GM13977 (cell line): ENCODE data around the gene GAS2L1.
A peak's percentile ranks its signal among the peaks of the same experiment; 100 is the strongest.

ENCODE experiments used
- DNase-seq: peaks from one replicate; pipeline ENCODE4 v3.0.0; 2012; ENCODE audit warnings: low spot score
- CTCF ChIP-seq: IDR thresholded peaks from 2 replicates; pipeline ENCODE4 v1.5.1; 2012; ENCODE audit warnings: mild to moderate bottlenecking, control low read depth; ENCODE audit not compliant: insufficient read depth; ENCODE audit errors: extremely low read depth, missing control alignments
- in situ Hi-C: fragments of 300-500 bp; cut with MboI; formaldehyde crosslinking; loops from one replicate; pipeline ENCODE4 v1.12.0; 2022; ENCODE audit warnings: low sequenced_read_pairs, low pct_unique_long_range_greater_than_20kb, mixed read lengths, inconsistent platforms; ENCODE audit not compliant: unreplicated experiment

GAS2L1 gene

GRCh38 chr22:29317827-29318454 is 11.5 kb downstream of the GAS2L1 start:
- no peak for TF ChIP-seq CTCF
- in situ Hi-C loops, result no loop called here
- DNase-seq, result no peak

GRCh38 chr22:29319072-29319471 is 12.6 kb downstream of the GAS2L1 start:
- no peak for DNase-seq
- no peak for TF ChIP-seq CTCF
- in situ Hi-C loops, result no loop called here

GRCh38 chr22:29320546-29320945 is 14.1 kb downstream of the GAS2L1 start:
- no peak for DNase-seq
- in situ Hi-C loops, result no loop called here

GRCh38 chr22:29323641-29324040 is 17.2 kb downstream of the GAS2L1 start:
- DNase-seq, result no peak
- no peak for TF ChIP-seq CTCF
- in situ Hi-C loops, result no loop called here

More at GRCh38 chr22:29320546-29320945, 14.1 kb downstream of the GAS2L1 start:
- peak; percentile 12 for TF ChIP-seq CTCF

- in situ Hi-C loops, result no loop called here
- DNase-seq, result no peak
- no peak for TF ChIP-seq CTCF
Measured at GRCh38 chr22:29325356-29325755, 18.9 kb downstream of the GAS2L1 start.

GRCh38 chr22:29325785-29326315 is 19.4 kb downstream of the GAS2L1 start:
- in situ Hi-C loops, result no loop called here
- DNase-seq, result no peak
- TF ChIP-seq CTCF, result no peak
